GM23338 (cell line): ENCODE results near the gene THBS4. TPM values are rescaled to one million over a fixed set of nuclear protein-coding genes. Genes with fewer than 3 reads are reported as not detected.

Experiments
- ATAC-seq: fragments of 200-7000 bp; cut with Tn5 transposase; 3 replicates; pipeline ENCODE4 v1.9.1; 2020
- DNase-seq: peaks from one replicate; pipeline ENCODE4 v3.0.0-alpha.2; 2015; ENCODE audit warnings: low spot score
- H2AFZ ChIP-seq: fragments of 200-600 bp; sonication (generic); 2 replicates; pipeline ENCODE4 v1.8.0; 2016; ENCODE audit warnings: antibody characterized with exemption, mild to moderate bottlenecking, moderate library complexity
- H3F3A ChIP-seq: fragments of 200-600 bp; sonication (generic); replicated peaks from 2 replicates; pipeline ENCODE4 v1.8.0; 2017; ENCODE audit warnings: antibody characterized with exemption, mixed run types, low read depth
- H3K27ac ChIP-seq: fragments of 200-600 bp; sonication (generic); 2 replicates; pipeline ENCODE4 v1.6.1; 2016; ENCODE audit warnings: low read depth
- H3K27me3 ChIP-seq: fragments of 200-600 bp; sonication (generic); 2 replicates; pipeline ENCODE4 v1.8.0; 2016; ENCODE audit warnings: mild to moderate bottlenecking, mixed run types, moderate library complexity; ENCODE audit not compliant: insufficient read depth
- H3K36me3 ChIP-seq: fragments of 200-600 bp; sonication (generic); 2 replicates; pipeline ENCODE4 v1.8.0; 2016; ENCODE audit warnings: mild to moderate bottlenecking; ENCODE audit not compliant: insufficient read depth
- H3K4me1 ChIP-seq: fragments of 200-600 bp; sonication (generic); 2 replicates; pipeline ENCODE4 v1.8.0; 2016; ENCODE audit warnings: mild to moderate bottlenecking, moderate library complexity; ENCODE audit not compliant: insufficient read depth
- H3K4me2 ChIP-seq: fragments of 200-600 bp; sonication (generic); 2 replicates; pipeline ENCODE4 v1.7.1; 2017; ENCODE audit warnings: mixed run types
- H3K4me3 ChIP-seq: fragments of 200-600 bp; sonication (generic); 2 replicates; pipeline ENCODE4 v1.6.1; 2016; ENCODE audit warnings: mixed run types
- H3K79me2 ChIP-seq: fragments of 200-600 bp; sonication (generic); replicated peaks from 2 replicates; pipeline ENCODE4 v1.8.0; 2017; ENCODE audit warnings: mild to moderate bottlenecking; ENCODE audit not compliant: insufficient read depth
- H3K9me2 ChIP-seq: fragments of 200-600 bp; sonication (generic); 2 replicates; pipeline ENCODE4 v1.8.0; 2017; ENCODE audit not compliant: insufficient read depth
- H4K20me1 ChIP-seq: fragments of 200-600 bp; sonication (generic); replicated peaks from 2 replicates; pipeline ENCODE4 v1.8.0; 2017; ENCODE audit warnings: mild to moderate bottlenecking; ENCODE audit not compliant: insufficient read depth
- H3K27ac Mint-ChIP-seq: 2 replicates; pipeline ENCODE4 v1.8.0; 2020; ENCODE audit warnings: inconsistent platforms, mild to moderate bottlenecking, moderate library complexity, mixed read lengths
- H3K27me3 Mint-ChIP-seq: 3 replicates; pipeline ENCODE4 v1.8.0; 2022; ENCODE audit warnings: low read depth, mild to moderate bottlenecking, moderate library complexity, mixed read lengths, inconsistent platforms; ENCODE audit not compliant: insufficient read depth, poor library complexity
- H3K36me3 Mint-ChIP-seq: 3 replicates; pipeline ENCODE4 v1.8.0; 2021; ENCODE audit warnings: low read depth, mild to moderate bottlenecking, inconsistent platforms, moderate library complexity, mixed read lengths
- H3K4me1 Mint-ChIP-seq: 3 replicates; pipeline ENCODE4 v1.8.0; 2020; ENCODE audit warnings: mild to moderate bottlenecking, inconsistent platforms, mixed read lengths
- H3K4me3 Mint-ChIP-seq: 3 replicates; pipeline ENCODE4 v1.8.0; 2021; ENCODE audit warnings: moderate library complexity, mild to moderate bottlenecking, inconsistent platforms, mixed read lengths
- H3K9me3 Mint-ChIP-seq: 3 replicates; pipeline ENCODE4 v1.8.0; 2020; ENCODE audit warnings: moderate library complexity, mild to moderate bottlenecking, inconsistent platforms, mixed read lengths
- CREB1 ChIP-seq: fragments of 250-450 bp; sonication (Bioruptor Pico); IDR thresholded peaks from 2 replicates; pipeline ENCODE4 v1.5.0; 2020; ENCODE audit warnings: low read depth, mild to moderate bottlenecking, moderate library complexity
- EZH2 ChIP-seq: fragments of 200-600 bp; sonication (generic); IDR thresholded peaks from one replicate; pipeline ENCODE4 v1.8.0; 2017; ENCODE audit warnings: antibody characterized with exemption, mild to moderate bottlenecking, low read depth; ENCODE audit not compliant: unreplicated experiment
- EZH2phosphoT487 ChIP-seq: fragments of 200-600 bp; sonication (generic); IDR thresholded peaks from one replicate; pipeline ENCODE4 v1.8.1; 2018; ENCODE audit warnings: antibody characterized with exemption; ENCODE audit not compliant: unreplicated experiment
- NANOG ChIP-seq: IDR thresholded peaks from 2 replicates; pipeline ENCODE4 v1.6.1; 2016; ENCODE audit warnings: antibody characterized with exemption, borderline replicate concordance
- POLR2AphosphoS5 ChIP-seq: IDR thresholded peaks from 2 replicates; pipeline ENCODE4 v1.6.1; 2016; ENCODE audit warnings: antibody characterized with exemption, low read depth
- STAT1 ChIP-seq: IDR thresholded peaks from one replicate; pipeline ENCODE4 v1.6.1; 2016; ENCODE audit warnings: antibody characterized with exemption; ENCODE audit not compliant: unreplicated experiment
- ZNF114 ChIP-seq: fragments of 250-450 bp; sonication (Bioruptor Pico); IDR thresholded peaks from 2 replicates; pipeline ENCODE4 v1.5.0; 2020; ENCODE audit warnings: mild to moderate bottlenecking, moderate library complexity
- ZNF331 ChIP-seq: fragments of 250-450 bp; sonication (Bioruptor Pico); IDR thresholded peaks from 2 replicates; pipeline ENCODE4 v1.5.0; 2020; ENCODE audit warnings: low read depth, mild to moderate bottlenecking, moderate library complexity
- polyA plus RNA-seq: library from polyadenylated mRNA; unstranded; fragments of >200 nt; fragmentation: Nextera tagmentation; extraction: Ambion mirVana; gene quantifications from 2 replicates; pipeline ENCODE4 v1.2.1, GENCODE V29; 2016
- total RNA-seq: library from RNA; depleted of rRNA; stranded (reverse); fragments of >200 nt; shearing (Covaris generic); gene quantifications from 2 replicates; pipeline ENCODE4 v1.2.3, GENCODE V29; 2014
- TF ChIP-seq, protein P1 (sequence below): fragments of 250-450 bp; sonication (Bioruptor Pico); IDR thresholded peaks from 2 replicates; pipeline ENCODE4 v1.5.0; 2020; ENCODE audit warnings: mild to moderate bottlenecking, moderate library complexity
- TF ChIP-seq, protein P2 (sequence below), 2 experiments: fragments of 200-600 bp in 1 of 2; sonication (generic) in 1 of 2; conservative IDR thresholded peaks; 2 replicates each; pipeline versions ENCODE4 v1.5.1 to v1.6.1; 2016 to 2017; ENCODE audit warnings: antibody characterized with exemption in 2 of 2, low read depth in 2 of 2, mild to moderate bottlenecking in 2 of 2, moderate library complexity in 1 of 2

Gene THBS4
- total and polyA plus RNA-seq, 2 experiments from 2014 or later = 14.0 to 23.2 TPM

DNA sequence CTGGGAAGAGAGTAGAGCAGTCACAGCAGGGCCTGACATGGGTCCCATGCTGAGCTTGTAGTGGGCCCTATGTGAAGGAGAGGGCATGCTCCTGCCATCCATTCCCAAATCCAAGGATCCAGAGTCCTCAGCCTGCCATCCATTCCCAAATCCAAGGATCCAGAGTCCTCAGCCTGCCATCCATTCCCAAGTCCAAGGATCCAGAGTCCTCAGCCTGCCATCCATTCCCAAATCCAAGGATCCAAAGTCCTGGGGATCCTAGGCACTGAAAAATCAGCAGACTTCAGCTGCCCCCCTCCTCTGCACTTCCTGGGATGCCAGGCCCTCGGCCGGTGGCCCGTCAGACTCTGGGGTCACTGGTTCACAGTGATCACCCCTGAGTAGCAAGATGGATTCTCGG, 33.6 kb downstream of the THBS4 start:
- DNase-seq = no peak
- Histone ChIP-seq H3K27me3 (no peaks in the 10 kb centered on the region), H3F3A (peaks cover 5% of the 10 kb centered on the region; the same call in 1 of the 2 replicates), H3K4me2 (no peak overlapping the region), H3K9me2 (no peaks in the 10 kb centered on the region), H3K36me3 (no peaks in the 10 kb centered on the region), H3K27ac (no peak overlapping the region), H4K20me1 (no peaks in the 10 kb centered on the region), H3K4me3 (no peak overlapping the region), H2AFZ (no peak overlapping the region), H3K79me2 (no peaks in the 10 kb centered on the region), H3K4me1 (peaks cover 20% of the 10 kb centered on the region; the same call in 1 of the 2 replicates)
- peaks cover 10% of the 10 kb centered on the region for H3K4me1 Mint-ChIP-seq
- TF ChIP-seq EZH2 (no peak), ZNF114 (CRISPR knock-in tag) (no peak), NANOG (no peak), CREB1 (no peak), STAT1 (no peak), POLR2AphosphoS5 (no peak), EZH2phosphoT487 (no peak), ZNF331 (no peak)
- TF ChIP-seq, protein P1, sequence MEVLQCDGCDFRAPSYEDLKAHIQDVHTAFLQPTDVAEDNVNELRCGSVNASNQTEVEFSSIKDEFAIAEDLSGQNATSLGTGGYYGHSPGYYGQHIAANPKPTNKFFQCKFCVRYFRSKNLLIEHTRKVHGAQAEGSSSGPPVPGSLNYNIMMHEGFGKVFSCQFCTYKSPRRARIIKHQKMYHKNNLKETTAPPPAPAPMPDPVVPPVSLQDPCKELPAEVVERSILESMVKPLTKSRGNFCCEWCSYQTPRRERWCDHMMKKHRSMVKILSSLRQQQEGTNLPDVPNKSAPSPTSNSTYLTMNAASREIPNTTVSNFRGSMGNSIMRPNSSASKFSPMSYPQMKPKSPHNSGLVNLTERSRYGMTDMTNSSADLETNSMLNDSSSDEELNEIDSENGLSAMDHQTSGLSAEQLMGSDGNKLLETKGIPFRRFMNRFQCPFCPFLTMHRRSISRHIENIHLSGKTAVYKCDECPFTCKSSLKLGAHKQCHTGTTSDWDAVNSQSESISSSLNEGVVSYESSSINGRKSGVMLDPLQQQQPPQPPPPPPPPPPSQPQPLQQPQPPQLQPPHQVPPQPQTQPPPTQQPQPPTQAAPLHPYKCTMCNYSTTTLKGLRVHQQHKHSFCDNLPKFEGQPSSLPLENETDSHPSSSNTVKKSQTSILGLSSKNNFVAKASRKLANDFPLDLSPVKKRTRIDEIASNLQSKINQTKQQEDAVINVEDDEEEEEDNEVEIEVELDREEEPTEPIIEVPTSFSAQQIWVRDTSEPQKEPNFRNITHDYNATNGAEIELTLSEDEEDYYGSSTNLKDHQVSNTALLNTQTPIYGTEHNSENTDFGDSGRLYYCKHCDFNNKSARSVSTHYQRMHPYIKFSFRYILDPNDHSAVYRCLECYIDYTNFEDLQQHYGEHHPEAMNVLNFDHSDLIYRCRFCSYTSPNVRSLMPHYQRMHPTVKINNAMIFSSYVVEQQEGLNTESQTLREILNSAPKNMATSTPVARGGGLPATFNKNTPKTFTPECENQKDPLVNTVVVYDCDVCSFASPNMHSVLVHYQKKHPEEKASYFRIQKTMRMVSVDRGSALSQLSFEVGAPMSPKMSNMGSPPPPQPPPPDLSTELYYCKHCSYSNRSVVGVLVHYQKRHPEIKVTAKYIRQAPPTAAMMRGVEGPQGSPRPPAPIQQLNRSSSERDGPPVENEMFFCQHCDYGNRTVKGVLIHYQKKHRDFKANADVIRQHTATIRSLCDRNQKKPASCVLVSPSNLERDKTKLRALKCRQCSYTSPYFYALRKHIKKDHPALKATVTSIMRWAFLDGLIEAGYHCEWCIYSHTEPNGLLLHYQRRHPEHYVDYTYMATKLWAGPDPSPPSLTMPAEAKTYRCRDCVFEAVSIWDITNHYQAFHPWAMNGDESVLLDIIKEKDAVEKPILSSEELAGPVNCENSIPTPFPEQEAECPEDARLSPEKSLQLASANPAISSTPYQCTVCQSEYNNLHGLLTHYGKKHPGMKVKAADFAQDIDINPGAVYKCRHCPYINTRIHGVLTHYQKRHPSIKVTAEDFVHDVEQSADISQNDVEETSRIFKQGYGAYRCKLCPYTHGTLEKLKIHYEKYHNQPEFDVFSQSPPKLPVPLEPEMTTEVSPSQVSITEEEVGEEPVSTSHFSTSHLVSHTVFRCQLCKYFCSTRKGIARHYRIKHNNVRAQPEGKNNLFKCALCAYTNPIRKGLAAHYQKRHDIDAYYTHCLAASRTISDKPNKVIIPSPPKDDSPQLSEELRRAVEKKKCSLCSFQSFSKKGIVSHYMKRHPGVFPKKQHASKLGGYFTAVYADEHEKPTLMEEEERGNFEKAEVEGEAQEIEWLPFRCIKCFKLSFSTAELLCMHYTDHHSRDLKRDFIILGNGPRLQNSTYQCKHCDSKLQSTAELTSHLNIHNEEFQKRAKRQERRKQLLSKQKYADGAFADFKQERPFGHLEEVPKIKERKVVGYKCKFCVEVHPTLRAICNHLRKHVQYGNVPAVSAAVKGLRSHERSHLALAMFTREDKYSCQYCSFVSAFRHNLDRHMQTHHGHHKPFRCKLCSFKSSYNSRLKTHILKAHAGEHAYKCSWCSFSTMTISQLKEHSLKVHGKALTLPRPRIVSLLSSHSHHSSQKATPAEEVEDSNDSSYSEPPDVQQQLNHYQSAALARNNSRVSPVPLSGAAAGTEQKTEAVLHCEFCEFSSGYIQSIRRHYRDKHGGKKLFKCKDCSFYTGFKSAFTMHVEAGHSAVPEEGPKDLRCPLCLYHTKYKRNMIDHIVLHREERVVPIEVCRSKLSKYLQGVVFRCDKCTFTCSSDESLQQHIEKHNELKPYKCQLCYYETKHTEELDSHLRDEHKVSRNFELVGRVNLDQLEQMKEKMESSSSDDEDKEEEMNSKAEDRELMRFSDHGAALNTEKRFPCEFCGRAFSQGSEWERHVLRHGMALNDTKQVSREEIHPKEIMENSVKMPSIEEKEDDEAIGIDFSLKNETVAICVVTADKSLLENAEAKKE (CRISPR knock-in tag) = no peak
- TF ChIP-seq, protein P2, sequence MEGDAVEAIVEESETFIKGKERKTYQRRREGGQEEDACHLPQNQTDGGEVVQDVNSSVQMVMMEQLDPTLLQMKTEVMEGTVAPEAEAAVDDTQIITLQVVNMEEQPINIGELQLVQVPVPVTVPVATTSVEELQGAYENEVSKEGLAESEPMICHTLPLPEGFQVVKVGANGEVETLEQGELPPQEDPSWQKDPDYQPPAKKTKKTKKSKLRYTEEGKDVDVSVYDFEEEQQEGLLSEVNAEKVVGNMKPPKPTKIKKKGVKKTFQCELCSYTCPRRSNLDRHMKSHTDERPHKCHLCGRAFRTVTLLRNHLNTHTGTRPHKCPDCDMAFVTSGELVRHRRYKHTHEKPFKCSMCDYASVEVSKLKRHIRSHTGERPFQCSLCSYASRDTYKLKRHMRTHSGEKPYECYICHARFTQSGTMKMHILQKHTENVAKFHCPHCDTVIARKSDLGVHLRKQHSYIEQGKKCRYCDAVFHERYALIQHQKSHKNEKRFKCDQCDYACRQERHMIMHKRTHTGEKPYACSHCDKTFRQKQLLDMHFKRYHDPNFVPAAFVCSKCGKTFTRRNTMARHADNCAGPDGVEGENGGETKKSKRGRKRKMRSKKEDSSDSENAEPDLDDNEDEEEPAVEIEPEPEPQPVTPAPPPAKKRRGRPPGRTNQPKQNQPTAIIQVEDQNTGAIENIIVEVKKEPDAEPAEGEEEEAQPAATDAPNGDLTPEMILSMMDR (conservative IDR thresholded peaks at IDR 0.05; ENCODE audit: low read depth in 2 of 2) = no peak
- no peaks in the 10 kb centered on the region; the same call in 2 of the 3 replicates for H3K36me3 Mint-ChIP-seq
- H3K27ac Mint-ChIP-seq = no peak overlapping the region
- H3K4me3 Mint-ChIP-seq = no peak overlapping the region
- H3K27me3 Mint-ChIP-seq = peaks cover 2% of the 10 kb centered on the region
- no peaks in the 10 kb centered on the region for H3K9me3 Mint-ChIP-seq
- ATAC-seq = no peak
